ENCODE results near the gene KIAA1614.
A peak's percentile ranks its signal among the peaks of the same experiment; 100 is the strongest.

KIAA1614 gene

DNA sequence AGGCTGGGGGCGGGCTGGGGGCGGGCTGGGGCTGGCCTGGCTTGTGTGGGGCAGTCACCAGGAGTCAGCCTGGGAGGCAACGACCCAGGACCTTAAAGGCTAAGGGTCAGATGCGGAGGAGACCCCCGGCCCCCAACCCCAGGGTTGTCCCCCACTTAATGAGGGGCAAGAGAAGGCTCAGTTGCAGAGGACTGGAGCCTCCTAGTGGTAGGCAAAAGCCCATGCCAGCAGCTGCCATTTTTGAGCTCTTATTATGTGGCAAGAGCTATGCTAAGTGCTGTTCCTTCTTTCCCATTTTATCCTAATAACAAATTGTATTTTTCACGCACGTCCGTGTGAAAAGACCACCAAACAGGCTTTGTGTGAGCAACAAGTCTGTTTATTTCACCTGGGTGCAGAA lies 8.0 kb downstream of the KIAA1614 start:
- H3K4me3 ChIP-seq (ENCODE audit: low read length) = no peak overlapping the region
- TF ChIP-seq, protein P1, sequence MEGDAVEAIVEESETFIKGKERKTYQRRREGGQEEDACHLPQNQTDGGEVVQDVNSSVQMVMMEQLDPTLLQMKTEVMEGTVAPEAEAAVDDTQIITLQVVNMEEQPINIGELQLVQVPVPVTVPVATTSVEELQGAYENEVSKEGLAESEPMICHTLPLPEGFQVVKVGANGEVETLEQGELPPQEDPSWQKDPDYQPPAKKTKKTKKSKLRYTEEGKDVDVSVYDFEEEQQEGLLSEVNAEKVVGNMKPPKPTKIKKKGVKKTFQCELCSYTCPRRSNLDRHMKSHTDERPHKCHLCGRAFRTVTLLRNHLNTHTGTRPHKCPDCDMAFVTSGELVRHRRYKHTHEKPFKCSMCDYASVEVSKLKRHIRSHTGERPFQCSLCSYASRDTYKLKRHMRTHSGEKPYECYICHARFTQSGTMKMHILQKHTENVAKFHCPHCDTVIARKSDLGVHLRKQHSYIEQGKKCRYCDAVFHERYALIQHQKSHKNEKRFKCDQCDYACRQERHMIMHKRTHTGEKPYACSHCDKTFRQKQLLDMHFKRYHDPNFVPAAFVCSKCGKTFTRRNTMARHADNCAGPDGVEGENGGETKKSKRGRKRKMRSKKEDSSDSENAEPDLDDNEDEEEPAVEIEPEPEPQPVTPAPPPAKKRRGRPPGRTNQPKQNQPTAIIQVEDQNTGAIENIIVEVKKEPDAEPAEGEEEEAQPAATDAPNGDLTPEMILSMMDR (conservative IDR thresholded peaks at IDR 0.05; ENCODE audit: low read depth, low read length) = peak; percentile 37
- DNase-seq (ENCODE audit: low read depth) = no peak

DNA sequence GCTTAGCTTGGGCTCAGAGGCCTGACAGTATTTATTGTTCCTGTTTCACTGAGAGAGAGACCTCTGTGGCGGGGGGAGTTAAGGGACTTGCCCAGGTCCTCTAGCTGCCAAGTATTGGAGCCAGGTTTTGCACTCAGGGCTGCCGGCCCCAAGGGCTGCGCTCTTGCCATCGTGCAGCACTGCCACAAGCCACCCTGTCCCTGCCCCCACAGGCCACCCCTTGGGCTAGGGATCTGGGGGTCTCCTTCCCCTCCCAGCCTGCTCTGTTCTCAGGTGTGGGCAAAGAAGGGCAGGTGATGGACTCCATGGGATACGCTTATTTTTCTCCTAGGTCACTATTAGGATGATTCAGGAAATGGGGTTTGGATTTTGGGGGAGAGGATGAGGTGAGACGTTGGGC lies 8.7 kb downstream of the KIAA1614 start:
- DNase-seq (ENCODE audit: low read depth) = no peak
- H3K4me3 ChIP-seq (ENCODE audit: low read length) = no peak overlapping the region
- TF ChIP-seq, protein P1 (conservative IDR thresholded peaks at IDR 0.05; ENCODE audit: low read depth, low read length) = no peak

DNA sequence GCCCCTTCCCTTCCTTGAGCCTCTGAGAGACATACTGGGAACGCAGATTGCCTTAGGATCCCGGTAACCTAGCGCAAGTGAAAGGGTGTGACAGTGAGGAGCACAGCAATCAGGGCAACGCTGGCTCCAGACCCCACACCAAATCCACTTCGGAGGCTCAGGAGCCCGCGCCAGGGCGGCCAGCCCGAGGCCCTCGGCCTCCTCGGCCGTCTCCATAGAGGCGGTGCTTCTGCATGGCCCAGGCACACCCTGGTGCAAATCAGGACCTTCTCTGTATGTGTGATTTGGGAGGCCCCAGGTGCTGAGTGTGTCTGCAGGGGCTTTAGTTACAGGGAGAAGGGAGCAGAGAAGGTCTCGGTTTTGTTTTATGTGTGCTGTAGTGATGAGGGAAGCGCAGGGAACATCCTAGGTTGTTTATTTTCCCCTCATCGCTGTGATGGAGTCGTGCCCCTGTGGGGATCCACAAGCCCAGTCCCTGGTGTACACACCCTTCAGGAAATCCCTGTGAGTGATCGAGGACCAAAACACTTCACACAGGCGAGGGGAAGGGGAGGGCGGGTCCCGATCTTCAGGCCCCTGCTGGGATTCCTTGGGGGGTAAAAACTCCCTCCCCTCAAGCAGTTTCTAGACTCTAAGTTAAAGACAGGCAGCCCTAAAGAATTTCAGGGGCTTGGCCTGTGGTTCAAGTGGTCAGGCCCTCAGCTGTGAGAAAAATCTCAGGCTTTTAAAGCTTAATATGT lies 9.4 kb downstream of the KIAA1614 start:
- H3K4me3 ChIP-seq (ENCODE audit: low read length) = no peak overlapping the region
- no peak for DNase-seq (ENCODE audit: low read depth)
- TF ChIP-seq, protein P1 (conservative IDR thresholded peaks at IDR 0.05; ENCODE audit: low read depth, low read length) = no peak

DNA sequence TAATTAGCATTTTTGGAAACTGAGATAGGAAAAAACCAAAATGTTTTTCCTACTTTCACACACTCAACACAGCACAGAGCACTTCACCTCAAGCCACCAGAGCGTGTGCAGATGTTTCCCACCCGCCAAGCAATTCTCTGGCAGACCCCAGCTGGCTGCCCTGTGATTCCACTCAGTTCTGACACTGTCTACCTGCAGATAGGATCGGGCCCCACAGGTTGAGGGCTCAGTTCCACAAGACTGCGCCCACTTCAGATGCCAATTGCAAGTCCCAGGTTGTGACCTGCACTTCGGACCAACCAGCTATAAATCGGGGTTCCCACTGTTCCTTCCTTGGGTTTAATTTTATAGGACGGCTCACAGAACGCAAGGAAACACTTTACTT lies 9.9 kb downstream of the KIAA1614 start:
- no peak overlapping the region for H3K4me3 ChIP-seq (ENCODE audit: low read length)
- TF ChIP-seq, protein P1 (conservative IDR thresholded peaks at IDR 0.05; ENCODE audit: low read depth, low read length) = no peak
- no peak for DNase-seq (ENCODE audit: low read depth)

DNA sequence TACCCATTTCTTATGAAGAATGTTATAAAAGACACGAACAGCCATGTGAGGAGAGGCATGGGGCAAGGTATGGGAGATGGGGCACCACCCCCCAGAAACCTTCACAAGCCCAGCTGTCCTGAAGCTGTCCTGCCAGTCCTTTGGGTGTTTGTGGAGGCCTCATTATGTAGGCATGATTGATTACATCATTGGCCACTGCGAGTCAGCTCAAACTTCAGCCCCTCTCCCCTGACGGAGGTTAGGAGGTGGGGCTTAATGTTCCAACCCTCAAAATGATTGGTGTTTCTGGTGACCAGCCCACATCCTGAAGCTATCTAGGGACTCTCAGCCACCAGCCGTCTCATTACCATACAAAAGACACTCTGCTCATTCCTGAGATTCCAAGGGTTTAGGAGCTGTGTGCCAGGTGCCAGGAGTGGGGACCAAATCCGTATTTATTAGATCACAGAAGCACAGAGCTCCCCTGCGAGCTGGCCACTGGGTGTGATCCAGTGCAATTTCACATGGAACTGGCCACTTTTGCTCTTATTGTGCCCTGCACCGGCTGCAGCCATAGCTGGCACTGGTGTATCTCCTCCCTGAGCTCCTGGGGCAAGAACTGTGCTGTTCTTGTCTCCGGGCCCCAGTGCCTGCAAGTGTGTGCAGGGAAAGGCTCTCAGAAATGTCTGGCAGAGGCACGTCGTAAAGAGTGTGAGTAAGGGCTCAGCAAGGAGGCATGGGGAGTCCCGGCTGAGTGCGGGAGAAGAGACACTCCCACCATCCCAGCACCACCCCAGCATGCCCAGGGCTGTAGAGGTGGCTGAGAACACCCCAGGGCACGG lies 10.5 kb downstream of the KIAA1614 start:
- TF ChIP-seq, protein P1 (conservative IDR thresholded peaks at IDR 0.05; ENCODE audit: low read depth, low read length) = no peak
- DNase-seq (ENCODE audit: low read depth) = peak; percentile 78
- H3K4me3 ChIP-seq (ENCODE audit: low read length) = peak overlapping the region; percentile 18

DNA sequence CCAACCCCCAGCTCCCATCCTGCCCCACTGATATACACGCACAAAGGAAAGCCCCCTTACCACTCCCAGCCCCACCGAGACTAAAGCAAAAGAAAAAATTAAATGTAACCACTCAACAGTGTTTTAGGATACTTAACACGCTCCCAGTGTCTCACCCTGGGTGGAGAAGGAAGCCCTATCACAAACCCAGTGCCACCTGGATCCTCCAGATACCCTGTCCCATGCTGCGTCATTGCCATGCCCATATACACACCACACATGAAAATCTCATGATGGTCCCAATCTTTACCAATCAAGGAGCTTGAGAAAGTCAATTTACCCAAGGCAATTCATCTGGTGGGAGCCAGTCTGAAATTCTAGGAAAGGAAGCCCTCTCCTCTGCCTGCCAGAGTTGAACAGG lies 11.2 kb downstream of the KIAA1614 start:
- TF ChIP-seq, protein P1 (conservative IDR thresholded peaks at IDR 0.05; ENCODE audit: low read depth, low read length) = no peak
- H3K4me3 ChIP-seq (ENCODE audit: low read length) = no peak overlapping the region
- DNase-seq (ENCODE audit: low read depth) = no peak

Measured in retinal pigment epithelial cell (primary cell).